Measurements from ENCODE around the gene N4BP2L1. TPM values are rescaled to one million over a fixed set of nuclear protein-coding genes. Genes with fewer than 3 reads are reported as not detected.

N4BP2L1 gene
- total RNA-seq, 2 experiments from 2014 or later: 7.9 to 14.6 TPM

GRCh38 chr13:32447894-32448623 is 20.1 kb upstream of the N4BP2L1 start:
- no peak overlapping the region for H3K4me3 ChIP-seq (ENCODE audit: low read depth, low read length, poor library complexity, severe bottlenecking)
- ChIA-PET POLR2A (interaction anchor here (0.7 to 1.1 kb wide), 3 partner anchors 10 to 99 kb away, joined by 3 to 5 read pairs (median 3); no protein-coding TSS in a partner anchor), CTCF (ENCODE audit: unreplicated experiment) (no interaction called here)
- DNase-seq (ENCODE audit: low spot score): no peak
- H3K79me2 ChIP-seq (ENCODE audit: insufficient read depth, low read depth, low read length): no peaks in the 10 kb centered on the region
- TF ChIP-seq EZH2phosphoT487 (IDR thresholded peaks at IDR 0.05; ENCODE audit: borderline replicate concordance, low read depth, low read length): no peak
- TF ChIP-seq CTCF (conservative IDR thresholded peaks at IDR 0.05; ENCODE audit: low read length): no peak
- no peaks in the 10 kb centered on the region for H3K9me3 ChIP-seq (ENCODE audit: low read length)
- H3K9me2 ChIP-seq (ENCODE audit: insufficient read depth, low read length): no peaks in the 10 kb centered on the region
- no TSS peak for BruUV-seq (replicated peaks)
- no peaks in the 10 kb centered on the region for H3K4me1 ChIP-seq (ENCODE audit: insufficient read depth, low read length, poor library complexity, severe bottlenecking)
- no peak overlapping the region for H3K27ac ChIP-seq (ENCODE audit: low read depth, low read length, poor library complexity, severe bottlenecking)
- no peaks in the 10 kb centered on the region for H4K20me1 ChIP-seq (ENCODE audit: insufficient read depth, low read length)
- no peaks in the 10 kb centered on the region for H3K36me3 ChIP-seq (ENCODE audit: insufficient read depth, low read length)
- intact Hi-C loops (cut with micrococcal nuclease; ENCODE audit: unreplicated experiment): loop anchor here (10.0 kb wide), 1 partner anchor 203 kb away; no protein-coding TSS in a partner anchor
- no peak overlapping the region for H2AFZ ChIP-seq (ENCODE audit: low read length)
- H3K4me2 ChIP-seq (ENCODE audit: low read length): no peak overlapping the region

- CTCF ChIA-PET (ENCODE audit: unreplicated experiment): no interaction called here
- intact Hi-C loops (cut with micrococcal nuclease; ENCODE audit: unreplicated experiment): loop anchor here (10.0 kb wide), 1 partner anchor 202 kb away; no protein-coding TSS in a partner anchor
- no peak overlapping the region for H3K27ac ChIP-seq (ENCODE audit: low read depth, low read length, poor library complexity, severe bottlenecking)
- H3K9me3 ChIP-seq (ENCODE audit: low read length): no peaks in the 10 kb centered on the region
- H3K4me2 ChIP-seq (ENCODE audit: low read length): no peak overlapping the region
- H3K4me3 ChIP-seq (ENCODE audit: low read depth, low read length, poor library complexity, severe bottlenecking): no peak overlapping the region
- no peak for DNase-seq (ENCODE audit: low spot score)
- TF ChIP-seq EZH2phosphoT487 (IDR thresholded peaks at IDR 0.05; ENCODE audit: borderline replicate concordance, low read depth, low read length) (no peak), CTCF (conservative IDR thresholded peaks at IDR 0.05; ENCODE audit: low read length) (no peak)
- POLR2A ChIA-PET: interaction anchor here (1.1 kb wide), 1 partner anchor 98 kb away, joined by 5 read pairs; no protein-coding TSS in a partner anchor
- no peaks in the 10 kb centered on the region for H3K9me2 ChIP-seq (ENCODE audit: insufficient read depth, low read length)
- H3K4me1 ChIP-seq (ENCODE audit: insufficient read depth, low read length, poor library complexity, severe bottlenecking): no peaks in the 10 kb centered on the region
- no peaks in the 10 kb centered on the region for H3K36me3 ChIP-seq (ENCODE audit: insufficient read depth, low read length)
- no peak overlapping the region for H2AFZ ChIP-seq (ENCODE audit: low read length)
- H3K79me2 ChIP-seq (ENCODE audit: insufficient read depth, low read depth, low read length): no peaks in the 10 kb centered on the region
- BruUV-seq (replicated peaks): no TSS peak
- no peaks in the 10 kb centered on the region for H4K20me1 ChIP-seq (ENCODE audit: insufficient read depth, low read length)
Measured at GRCh38 chr13:32446773-32447465, 19.0 kb upstream of the N4BP2L1 start.

Data from OCI-LY7 (cell line).